IPS-NIHi11 (cell line): ENCODE results near the gene DDX27.
"Not testable (repeated sequence)": the region's sequence is repeated elsewhere in the genome, so short reads cannot be mapped to it uniquely, and the experiment has no call there.

Experiments
- DNase-seq: peaks from one replicate; pipeline ENCODE4 v3.0.0; 2012; ENCODE audit warnings: mixed read lengths, low spot score

Gene DDX27

GRCh38 chr20:49207076-49207475, 12.1 kb upstream of the DDX27 start:
- DNase-seq = peak; percentile 44

GRCh38 chr20:49210101-49210756, 9.0 kb upstream of the DDX27 start:
- no peak for DNase-seq

- no peak for DNase-seq
Measured at GRCh38 chr20:49210757-49211110, 8.5 kb upstream of the DDX27 start.

- DNase-seq = no peak
Measured at GRCh38 chr20:49214571-49214970, 4.6 kb upstream of the DDX27 start.

DNA sequence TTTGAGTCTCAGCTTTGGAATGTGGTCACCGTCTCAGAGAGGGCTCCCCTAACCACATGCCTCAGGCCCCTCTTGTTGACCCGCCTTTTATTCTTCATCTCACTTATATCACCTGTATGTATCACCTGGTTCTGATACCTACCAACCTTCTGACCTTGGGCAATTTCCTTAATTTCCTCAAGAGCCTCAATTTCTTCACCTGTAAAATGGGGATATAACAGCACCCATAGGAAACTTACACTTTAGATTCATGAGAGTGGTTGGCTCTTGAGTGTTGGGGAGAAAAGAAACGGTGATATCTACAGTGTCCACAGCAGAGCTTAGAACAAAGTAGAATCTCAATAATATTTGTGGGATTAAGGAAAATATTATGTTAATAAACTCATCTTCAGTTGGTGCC, 4.0 kb upstream of the DDX27 start:
- no peak for DNase-seq

DNA sequence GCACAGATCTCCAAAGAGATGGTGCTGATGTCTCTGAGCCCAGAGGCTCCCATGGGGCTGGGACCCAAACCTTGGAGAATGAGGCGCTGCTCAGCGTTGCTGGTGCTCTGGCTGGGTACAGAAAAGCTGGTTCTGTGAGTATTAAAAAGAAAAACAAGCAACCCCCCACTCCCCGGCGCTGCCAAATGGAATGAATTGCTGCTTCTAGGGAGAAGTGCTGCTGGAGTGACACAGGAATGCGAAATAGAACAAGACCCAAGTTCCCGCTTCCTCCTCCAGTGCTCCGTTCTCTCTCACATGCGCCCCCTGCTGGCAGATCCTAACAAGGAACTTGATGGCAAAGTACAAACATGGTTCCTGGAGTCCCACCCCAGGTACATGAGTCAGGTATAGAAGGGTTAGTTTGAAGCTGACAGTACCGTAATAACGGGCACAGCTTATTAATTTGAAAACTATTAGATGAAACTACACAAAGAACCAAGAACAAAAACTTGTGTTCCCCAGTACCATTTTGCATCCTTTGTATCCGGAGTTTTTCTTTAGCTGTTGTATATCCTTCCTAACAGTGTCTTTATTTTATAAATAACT, 2.1 kb upstream of the DDX27 start:
- DNase-seq = peak; percentile 79

DNA sequence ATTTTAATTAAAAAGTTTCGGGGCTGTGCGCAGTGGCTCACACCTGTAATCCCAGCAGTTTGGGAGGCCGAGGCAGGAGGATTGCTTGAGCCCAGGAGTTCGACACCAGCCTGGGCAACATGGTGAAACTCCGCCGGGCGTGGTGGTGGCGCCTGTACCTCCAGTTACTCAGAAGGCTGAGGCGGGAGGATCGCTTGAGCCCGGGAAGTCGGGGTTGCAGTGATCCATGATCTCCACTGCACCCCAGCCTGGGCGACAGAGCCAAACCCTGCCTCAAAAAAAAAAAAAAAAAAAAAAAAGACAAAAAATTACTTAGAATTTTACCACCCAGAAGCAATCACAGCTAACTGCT, 501 bp upstream of the DDX27 start:
- not testable (repeated sequence) for DNase-seq

DNA sequence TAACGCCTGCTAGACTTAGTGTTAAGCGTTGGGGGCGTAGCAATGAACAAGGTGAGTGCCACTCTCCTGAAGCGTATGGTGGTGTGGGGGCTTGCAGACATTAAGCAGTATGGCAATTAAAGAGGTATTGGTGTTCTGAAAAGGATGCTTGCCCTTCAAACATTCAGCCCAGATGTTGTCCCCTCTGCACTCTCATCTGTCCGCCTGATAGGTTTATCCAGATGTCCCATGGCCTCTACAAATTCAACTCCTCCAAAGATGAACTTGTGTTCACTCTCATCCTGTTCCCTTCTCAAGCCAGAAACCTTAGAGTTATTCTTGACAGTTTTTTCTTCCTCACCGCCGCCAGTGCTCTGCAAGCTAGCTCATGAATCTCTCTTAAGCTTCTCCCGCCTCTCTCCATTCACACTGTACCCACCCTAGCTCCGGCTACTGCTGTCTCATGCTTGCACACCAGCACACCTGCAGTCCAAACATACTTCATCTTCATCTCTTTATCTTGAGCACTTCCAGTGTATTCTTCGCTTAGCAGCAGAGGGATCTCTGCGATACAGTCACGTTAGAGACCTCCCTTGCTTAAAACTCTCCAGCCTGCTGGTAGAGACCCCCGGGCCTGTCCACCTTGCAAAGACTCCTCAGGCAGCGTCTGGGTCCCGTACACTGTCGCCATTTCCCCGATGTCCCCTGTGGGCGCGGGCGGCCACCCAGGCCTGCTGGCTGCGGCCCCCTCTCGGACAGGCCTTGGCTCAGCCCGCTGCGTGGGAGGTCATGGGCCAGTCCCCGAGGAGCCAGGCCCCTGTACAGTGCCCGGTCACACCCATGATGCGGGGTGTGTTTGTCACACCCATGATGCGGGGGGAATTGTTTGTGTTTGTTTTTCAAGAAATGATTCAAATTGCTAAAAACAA, 962 bp downstream of the DDX27 start:
- no peak for DNase-seq

GRCh38 chr20:49225896-49226295, 6.7 kb downstream of the DDX27 start:
- no peak for DNase-seq

DNA sequence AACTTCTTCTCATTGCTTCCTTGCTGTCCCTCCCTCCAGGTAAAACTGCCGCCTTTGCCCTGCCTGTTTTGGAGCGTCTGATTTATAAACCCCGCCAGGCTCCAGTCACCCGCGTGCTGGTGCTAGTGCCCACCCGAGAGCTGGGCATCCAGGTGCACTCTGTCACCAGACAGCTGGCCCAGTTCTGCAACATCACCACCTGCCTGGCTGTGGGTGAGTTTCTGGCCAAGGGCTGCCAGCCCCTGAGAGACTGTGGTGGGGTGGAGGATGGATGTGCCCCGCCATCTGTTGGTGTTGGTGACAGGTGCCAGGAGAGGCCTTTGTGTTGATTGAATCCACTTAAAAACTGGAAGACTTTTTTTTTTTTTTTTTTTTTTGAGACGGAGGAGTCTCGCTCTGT, 9.5 kb downstream of the DDX27 start:
- DNase-seq = no peak

GRCh38 chr20:49229381-49229780, 10.2 kb downstream of the DDX27 start:
- DNase-seq = no peak

DNA sequence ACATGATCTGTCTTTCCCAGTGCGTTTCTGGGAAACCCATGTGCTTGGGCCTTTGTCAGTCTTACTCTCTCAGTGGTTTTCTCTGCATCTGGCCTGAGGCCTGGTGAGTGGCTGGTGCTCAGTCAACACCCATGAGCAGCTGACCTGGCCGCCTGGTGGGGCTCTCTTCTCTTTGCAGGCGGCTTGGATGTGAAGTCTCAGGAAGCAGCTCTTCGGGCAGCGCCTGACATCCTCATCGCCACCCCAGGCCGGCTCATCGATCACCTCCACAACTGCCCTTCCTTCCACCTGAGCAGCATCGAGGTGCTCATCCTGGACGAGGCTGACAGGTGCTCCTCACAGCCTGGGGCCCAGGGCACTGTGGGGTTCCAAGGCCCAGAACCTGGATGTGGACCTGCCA, 10.8 kb downstream of the DDX27 start:
- DNase-seq = no peak

- DNase-seq = no peak
Measured at GRCh38 chr20:49230561-49231133, 11.4 kb downstream of the DDX27 start.

GRCh38 chr20:49231471-49231870, 12.3 kb downstream of the DDX27 start:
- DNase-seq = no peak

DNA sequence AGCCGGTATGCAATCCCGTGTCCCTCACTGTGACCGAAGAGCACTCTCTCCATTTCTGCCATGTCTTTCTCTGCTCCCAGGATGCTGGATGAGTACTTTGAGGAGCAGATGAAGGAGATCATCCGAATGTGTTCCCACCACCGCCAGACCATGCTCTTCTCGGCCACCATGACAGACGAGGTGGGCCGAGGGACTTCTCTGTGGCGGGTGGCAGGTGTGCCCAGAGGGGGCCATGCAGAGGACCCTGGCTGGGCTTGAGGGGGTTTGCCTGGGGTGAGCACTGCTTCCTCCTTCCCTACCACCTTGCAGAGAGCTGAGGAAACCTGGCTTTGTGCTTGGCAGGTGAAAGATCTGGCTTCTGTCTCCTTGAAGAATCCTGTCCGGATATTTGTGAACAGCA, 14.0 kb downstream of the DDX27 start:
- DNase-seq = no peak

DNA sequence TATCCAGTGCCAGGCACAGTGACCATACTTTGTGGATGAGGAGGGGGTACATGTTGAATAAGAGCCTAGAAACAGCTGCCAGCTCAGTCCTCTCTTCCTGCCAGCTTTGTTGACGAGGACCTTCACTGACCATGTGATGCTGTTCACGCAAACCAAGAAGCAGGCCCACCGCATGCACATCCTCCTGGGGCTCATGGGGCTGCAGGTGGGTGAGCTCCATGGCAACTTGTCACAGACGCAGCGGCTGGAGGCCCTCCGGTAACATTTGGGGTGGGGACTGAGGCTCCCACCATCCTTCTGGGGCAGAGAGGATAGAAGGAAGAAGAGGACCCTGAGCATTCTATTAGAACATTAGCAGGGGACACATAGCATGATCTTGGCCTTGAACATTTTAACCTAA, 15.6 kb downstream of the DDX27 start:
- DNase-seq = no peak

- no peak for DNase-seq
Measured at GRCh38 chr20:49236301-49236700, 17.1 kb downstream of the DDX27 start.

DNA sequence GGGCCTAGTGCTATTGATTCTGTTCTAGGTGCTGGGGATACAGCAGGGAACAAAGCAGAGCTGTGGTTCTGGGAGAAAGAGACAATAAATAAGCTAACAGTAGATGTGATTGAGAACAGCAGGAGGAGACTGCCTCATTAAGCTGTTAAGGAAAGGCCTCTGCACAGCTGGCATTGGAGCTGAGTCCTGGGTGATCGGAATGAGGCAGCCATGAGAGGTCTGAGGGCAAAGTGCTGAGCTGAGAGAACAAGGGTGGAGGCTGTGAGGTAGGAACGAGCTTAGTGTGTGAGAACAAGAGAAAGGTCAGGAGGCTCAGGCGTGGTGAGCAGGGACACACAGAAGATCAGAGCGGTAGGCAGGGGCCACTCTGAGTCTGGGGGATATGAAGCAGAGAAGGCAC, 18.3 kb downstream of the DDX27 start:
- no peak for DNase-seq

DNA sequence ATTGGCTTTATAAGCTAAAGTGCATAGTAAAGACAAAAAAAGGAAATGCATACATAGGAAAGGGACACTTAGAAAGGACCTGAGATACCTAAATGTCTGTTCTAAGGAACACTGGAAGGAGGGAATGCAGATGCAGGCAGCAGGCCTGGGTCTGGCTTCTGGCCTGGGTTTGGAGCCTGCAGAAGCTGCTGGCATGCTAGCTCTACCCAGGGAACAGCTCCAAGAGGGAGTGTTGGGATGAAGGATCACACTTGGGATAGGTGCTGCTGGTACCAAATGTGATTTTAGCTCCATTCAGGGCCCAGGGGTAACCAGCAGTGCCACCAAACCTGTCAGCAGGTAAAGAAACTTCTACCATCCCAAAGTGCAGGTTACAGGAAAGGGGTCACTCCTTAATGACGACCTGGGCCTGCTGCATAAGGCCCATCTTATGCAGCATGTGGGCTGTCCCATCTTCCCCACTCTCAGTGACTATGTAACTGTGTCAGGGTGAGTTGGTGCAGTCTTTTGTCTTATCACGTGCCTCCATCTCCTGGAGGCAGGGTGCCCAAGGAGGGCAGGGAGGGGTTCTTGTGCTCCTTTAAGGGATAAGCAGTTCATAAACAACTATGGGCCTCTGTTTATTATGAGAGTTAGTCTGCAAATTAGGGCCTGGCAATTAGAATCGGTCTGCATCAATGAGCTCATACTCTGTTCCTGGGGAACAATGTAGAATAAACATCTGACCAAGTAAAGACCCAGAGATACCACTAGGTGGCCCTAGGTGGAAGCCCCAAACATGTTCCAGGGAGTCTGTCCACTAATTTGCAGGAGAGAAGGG, 26.9 kb downstream of the DDX27 start:
- peak; percentile 75 for DNase-seq

DNA sequence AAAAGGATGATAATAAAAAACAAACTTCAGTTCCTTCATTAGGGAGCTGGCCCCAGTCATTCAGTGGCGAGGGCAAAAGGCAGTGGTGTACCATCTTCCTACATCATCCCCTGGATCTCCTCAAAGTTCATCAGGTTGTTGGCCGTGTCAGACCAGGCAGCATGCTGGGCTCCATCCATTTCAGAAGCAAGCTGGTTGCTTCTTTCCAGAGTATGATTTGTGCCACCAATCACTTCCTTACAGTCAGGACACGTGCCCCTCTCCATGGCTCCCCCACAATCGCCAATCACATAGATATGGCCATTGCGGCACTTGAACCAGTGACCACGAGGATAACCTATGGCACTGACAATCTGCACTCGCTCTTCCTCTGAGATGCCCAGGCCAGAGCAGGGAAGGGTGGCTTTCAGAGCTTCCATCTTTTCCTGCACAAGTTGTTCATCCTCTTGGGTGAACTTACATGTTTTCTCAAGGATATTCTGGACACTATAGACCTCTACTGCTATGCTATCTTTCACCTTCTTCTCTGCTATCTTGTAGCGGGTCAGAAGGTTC, 28.0 kb downstream of the DDX27 start:
- DNase-seq = no peak

DNA sequence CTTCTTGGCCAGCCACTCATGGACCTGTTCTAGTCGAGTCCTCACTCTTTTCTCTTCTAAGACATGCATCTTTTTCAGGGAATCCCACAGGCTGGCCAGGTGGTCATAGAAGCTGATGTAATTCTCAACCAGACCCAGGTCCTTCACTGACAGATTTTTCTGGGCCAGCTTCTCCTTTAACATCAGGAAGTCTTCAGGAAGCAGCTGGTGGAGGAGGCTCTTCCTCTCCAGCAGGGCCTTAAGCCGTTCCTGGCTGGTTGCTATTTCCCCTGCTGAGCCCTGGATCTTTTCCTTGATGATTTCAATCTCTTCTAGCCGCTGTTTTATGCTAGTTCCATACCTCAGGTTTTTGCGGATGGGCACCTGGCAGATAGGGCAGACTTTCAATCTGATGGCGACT, 28.6 kb downstream of the DDX27 start:
- DNase-seq = no peak

- no peak for DNase-seq
Measured at GRCh38 chr20:49248301-49248700, 29.1 kb downstream of the DDX27 start.
